Right lung (tissue), 10 donors: ENCODE results near the gene COX15. TPM values are rescaled to one million over a fixed set of nuclear protein-coding genes. Genes with fewer than 3 reads are reported as not detected.
A peak's percentile ranks its signal among the peaks of the same experiment; 100 is the strongest.
"Not testable (repeated sequence)": the region's sequence is repeated elsewhere in the genome, so short reads cannot be mapped to it uniquely, and the experiment has no call there.

ENCODE experiments used
- DNase-seq, 2 donors: peaks; one replicate each; pipeline ENCODE4 v3.0.0-alpha.2; 2013
- long read RNA-seq, 8 donors: transcript quantifications; one replicate each; lab custom pipeline, GENCODE V29; 2026
- polyA plus RNA-seq, 5 donors: library from polyadenylated mRNA; unstranded; fragments of 120-200 nt; gene quantifications; one replicate each; pipeline versions ENCODE4 v1.2.1 to v1.2.3, GENCODE V29; 2013; ENCODE audit warnings: inconsistent platforms in 1 of 5, low replicate concordance in 1 of 5; ENCODE audit not compliant: insufficient read length in 5 of 5, insufficient read depth in 1 of 5

COX15 gene
- 10 to 100 TPM; 39.0 to 62.1 (median 52.2) TPM for polyA plus RNA-seq
- long read RNA-seq, donor 1, transcript COX15-201 (9 exons, 2,356 nt) = major isoform, 12 of 13 reads
- long read RNA-seq, donor 1, partial matches to known transcripts = 0 of 13 reads
- long read RNA-seq, donor 1, other reads (novel, unspliced or antisense) = 0 of 13 reads
- long read RNA-seq, donor 2, transcript COX15-201 (9 exons, 2,356 nt) = major isoform, 5 of 7 reads
- long read RNA-seq, donor 2, partial matches to known transcripts = 0 of 7 reads
- long read RNA-seq, donor 2, other reads (novel, unspliced or antisense) = 0 of 7 reads
- long read RNA-seq, donor 3, transcript COX15-201 (9 exons, 2,356 nt) = major isoform, 5 of 7 reads
- long read RNA-seq, donor 3, partial matches to known transcripts = 0 of 7 reads
- long read RNA-seq, donor 3, other reads (novel, unspliced or antisense) = 0 of 7 reads
- long read RNA-seq, donor 4, partial matches to known transcripts = 0 of 5 reads
- long read RNA-seq, donor 4, other reads (novel, unspliced or antisense) = 0 of 5 reads
- long read RNA-seq, donor 5, transcript COX15-201 (9 exons, 2,356 nt) = major isoform, 6 of 11 reads
- long read RNA-seq, donor 5, partial matches to known transcripts = 0 of 11 reads
- long read RNA-seq, donor 5, other reads (novel, unspliced or antisense) = 0 of 11 reads
- long read RNA-seq, donor 6, transcript COX15-201 (9 exons, 2,356 nt) = major isoform, 6 of 7 reads
- long read RNA-seq, donor 6, partial matches to known transcripts = 0 of 7 reads
- long read RNA-seq, donor 6, other reads (novel, unspliced or antisense) = 0 of 7 reads
- long read RNA-seq, donor 7, transcript COX15-201 (9 exons, 2,356 nt) = major isoform, 6 of 8 reads
- long read RNA-seq, donor 7, partial matches to known transcripts = 0 of 8 reads
- long read RNA-seq, donor 7, other reads (novel, unspliced or antisense) = 0 of 8 reads
- long read RNA-seq, donor 8, transcript COX15-201 (9 exons, 2,356 nt) = major isoform, 5 of 7 reads
- long read RNA-seq, donor 8, partial matches to known transcripts = 0 of 7 reads
- long read RNA-seq, donor 8, other reads (novel, unspliced or antisense) = 0 of 7 reads

DNA sequence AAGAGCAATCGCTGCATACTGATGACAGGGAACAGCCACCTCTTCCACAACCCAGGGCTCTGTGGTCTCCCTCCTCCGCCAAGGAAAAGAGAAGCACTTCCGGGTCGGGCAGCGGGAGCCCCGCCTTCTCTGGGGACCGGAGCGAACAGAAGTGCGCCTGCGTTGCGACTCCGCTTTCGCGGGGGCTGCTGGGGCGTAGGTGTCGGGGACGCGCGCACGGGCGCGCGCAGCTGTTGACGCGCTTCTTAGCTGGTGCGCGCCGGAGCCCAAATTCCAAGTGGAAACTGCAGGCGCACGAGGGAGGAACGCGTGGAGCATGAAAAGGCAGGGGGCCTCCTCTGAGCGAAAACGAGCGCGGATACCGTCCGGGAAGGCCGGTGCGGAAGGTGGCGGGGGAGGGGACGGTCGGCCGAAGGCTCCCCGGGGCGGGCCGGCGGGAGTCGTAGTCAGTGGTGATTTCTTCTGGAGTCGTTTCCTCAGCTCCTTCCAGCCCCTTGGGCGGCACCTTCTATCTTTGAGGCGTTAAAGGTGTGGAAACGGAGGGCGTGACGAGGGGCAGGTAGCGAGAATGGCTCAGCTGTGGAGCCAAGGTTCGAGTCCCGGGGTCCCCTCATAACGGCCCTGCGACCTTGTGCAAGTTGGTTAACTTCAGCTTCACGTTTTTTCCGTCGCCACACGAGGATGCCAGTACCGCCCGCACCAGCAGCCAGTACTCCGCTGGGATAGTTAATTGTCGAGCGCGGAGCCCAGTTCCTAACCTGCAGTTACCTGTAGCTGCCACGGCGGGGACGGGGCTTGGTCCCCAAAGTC, at the start of gene COX15, which contains the start of gene CUTC:
COX15 (minus strand) TSS at position 95 of the 810 bp plus-strand sequence; CDS start at position 17, 78 bp downstream.
CUTC (plus strand) TSS at position 202 of the 810 bp plus-strand sequence; CDS start at position 317, 115 bp downstream.
- peak; percentile 99 for DNase-seq

DNA sequence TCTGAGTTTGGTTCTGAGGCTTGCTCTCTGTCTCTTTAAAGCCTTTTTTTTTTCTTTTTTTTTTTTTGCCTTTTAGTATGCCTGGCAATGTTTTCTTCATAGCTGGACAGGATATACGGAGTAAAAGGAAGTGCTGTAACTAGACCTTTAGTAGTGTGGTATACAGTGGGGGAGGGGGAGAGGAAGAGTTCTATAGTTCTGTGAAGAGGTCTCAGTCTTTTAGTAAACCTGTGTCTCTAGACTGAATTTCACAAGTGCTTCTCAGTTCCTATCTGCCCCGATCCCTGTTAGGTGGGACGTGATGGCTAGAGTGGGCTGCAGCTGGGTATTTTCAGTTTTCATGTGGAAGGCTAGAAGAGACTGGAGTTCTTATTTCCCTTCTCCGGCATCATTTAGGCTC, 47.4 kb upstream of the COX15 start:
- peak in 1 of 2 donors; percentile 17 for DNase-seq

DNA sequence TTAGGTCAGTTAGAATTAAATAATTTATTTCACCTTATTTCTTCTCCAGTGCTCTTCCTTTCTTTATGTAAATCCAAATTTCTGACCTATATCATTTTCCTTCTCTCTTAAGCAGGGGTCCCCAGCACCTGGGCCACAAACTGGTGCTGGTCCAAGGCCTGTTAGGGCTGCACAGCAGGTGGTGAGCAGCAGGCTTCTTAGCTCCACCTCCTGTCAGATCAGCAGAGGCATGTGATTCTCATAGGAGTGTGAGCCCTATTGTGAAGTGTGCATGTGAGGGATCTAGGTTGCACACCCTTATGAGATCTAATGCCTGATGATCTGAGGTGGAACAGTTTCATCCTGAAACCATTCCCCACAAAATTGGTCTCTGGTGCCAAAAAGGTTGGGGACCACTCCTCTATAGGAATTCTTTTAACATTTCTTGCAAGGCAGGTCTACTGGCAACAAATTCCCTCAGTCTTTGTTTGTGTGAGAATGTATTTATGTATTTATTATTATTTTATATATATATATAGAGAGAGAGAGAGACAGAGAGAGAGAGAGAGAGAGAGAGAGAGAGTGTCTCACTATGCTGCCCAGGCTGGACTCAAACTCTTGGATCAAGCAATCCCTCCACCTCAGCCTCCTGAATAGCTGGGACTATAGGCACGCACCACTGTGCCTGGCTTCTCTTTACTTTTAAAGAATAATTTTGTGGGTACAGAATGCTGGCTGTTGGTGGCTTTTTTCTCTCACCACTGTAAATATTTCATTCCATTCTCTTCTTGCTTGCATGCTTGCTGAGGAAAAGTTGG, 46.2 kb upstream of the COX15 start:
- DNase-seq = no peak

DNA sequence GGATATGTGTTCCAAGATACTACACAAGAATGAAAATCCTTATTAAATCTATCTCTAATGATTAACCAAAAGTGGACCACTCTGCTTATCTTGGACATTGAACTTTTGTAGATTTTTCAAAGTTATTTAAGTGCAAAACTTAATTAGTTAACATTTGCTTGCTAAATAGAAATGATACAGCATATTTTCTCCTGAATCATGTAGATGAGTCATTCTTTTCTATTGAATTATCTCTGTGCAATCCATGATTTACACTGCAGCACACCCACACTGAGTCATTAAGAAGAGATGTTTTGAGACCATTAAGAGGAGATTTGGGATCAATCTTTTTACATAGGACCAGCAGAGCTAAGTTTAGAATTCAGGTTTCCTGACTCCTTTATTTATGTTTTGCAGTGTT, 43.9 kb upstream of the COX15 start:
- no peak for DNase-seq

DNA sequence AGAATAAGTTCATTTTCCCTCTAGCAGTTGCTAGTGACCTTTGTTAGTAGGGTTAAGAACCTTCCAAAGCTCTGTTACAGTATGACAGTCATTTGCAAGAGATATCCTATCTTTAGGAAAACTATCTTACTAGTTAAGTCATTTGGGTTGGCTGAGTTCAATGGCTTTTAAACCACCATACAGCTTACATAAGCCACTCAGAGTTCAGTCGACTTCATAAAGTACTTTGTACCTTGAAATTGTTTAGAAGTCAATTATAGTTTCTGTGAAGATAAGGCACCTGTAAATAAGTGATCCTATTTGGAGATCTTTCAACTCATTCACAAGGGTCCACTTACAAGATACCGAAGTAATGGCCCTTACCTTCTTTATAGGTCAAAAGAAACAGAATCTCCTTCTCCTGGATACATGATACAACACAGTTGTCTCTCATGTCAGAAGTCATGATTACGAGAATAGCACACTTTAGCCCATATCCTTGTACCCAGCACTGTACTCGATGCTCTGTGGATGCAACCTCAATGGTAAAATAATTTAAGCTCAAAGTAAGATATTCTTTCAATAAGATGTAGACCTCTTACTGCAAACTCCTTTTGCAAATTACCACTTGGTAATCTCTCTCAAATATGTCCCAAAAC, 38.6 kb upstream of the COX15 start:
- DNase-seq = no peak

DNA sequence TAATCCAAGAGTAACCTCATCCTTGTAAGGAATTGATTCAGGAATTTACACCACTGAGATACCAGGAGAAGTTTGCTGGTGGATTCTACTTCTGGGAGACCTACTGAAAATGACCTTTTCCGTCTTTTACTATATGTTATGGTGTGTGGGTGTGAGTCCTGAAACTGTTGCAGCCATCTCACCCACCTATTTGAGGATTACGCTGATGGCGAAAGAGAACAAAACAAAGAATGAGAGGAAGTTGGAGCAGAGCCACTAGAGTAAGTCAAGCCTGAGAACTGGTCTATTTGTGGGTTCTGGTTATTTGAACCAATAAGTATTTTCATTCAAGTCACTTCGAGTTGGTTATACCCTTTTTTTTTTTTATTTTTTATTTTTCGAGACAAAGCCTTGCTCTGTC, 37.8 kb upstream of the COX15 start:
- no peak for DNase-seq

DNA sequence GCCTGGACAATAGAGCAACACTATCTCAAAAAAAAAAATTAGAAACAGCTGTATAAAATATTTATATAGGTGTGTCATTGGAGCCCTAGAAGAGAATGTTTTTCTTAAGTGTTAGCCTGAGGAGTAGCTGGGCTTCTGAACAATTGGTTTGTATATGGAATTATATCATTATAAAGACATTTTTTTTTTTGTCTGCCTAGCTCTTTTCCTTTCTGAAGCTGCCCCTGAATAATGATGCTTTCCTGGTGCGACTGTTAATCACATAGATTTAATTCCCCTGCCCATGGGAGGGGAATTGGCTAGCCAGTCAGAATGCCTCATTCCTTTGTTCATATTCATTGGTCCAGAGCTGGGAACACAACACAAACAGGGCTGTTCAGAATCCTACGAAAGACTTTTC, 36.6 kb upstream of the COX15 start:
- DNase-seq = no peak

DNA sequence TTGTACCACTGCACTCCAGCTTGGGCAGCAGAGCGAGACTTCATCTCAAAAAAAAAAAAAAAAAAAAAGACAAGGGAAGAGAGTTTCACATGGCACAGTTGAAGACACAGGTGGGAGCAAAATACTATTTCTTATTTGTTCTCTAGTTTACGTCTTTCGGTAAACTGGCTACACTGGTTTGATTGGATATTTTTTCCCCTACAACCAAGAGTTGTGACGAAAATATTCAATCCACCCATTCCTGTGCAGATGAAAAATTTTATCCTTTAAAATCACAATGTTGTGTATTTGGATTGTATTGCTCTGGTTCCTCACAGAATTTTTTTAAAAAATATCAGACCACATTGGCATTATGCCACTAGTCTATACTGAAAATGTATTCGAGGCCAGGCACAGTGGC, 36.0 kb upstream of the COX15 start:
- no peak for DNase-seq

DNA sequence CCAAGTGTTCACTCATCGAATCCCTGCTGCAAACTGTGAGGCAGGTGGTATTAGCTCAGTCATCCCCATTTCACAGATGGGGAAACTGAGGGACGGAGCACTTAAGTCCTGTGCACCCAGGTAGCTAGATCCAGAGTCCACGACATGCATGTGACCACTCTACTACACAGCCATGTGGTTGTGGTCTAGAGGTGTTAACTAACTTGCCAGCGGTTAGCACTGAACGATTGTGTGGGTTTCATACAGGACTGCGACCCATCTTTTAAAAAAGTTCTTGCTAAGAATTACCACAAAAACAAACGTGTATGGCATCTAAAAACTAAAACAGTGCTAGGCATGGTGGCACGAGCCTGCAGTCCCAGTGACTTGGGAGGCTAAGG, 34.4 kb upstream of the COX15 start:
- DNase-seq = no peak

DNA sequence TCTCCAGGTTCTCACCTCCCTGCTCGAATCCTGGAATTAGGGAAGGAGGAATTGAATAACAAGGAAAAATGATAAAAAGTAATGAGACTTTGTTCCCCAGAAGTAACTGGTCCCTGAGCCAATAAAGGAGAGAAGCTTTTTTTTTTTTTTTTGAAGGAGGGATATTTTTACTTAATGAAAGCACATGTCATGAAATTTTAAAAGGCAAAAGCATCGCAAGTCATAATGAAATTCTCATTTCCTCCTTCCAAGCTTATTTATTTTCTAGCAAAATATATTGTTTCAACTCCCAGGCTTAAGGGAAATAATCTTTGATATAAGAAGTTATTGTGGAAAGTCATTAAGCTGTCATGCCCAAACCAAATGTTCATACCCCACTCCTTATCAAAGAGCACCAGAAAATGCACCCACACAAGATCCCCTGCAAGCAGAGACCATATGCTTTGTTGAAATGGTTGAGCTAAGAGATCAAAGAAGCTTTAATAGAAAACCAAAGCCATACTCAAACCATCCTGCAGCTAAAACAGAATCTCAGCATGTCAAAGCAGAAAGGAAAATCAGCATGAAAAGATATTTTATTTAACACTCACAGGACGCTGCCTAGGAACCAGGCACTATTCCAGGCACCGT, 33.9 kb upstream of the COX15 start:
- no peak for DNase-seq

DNA sequence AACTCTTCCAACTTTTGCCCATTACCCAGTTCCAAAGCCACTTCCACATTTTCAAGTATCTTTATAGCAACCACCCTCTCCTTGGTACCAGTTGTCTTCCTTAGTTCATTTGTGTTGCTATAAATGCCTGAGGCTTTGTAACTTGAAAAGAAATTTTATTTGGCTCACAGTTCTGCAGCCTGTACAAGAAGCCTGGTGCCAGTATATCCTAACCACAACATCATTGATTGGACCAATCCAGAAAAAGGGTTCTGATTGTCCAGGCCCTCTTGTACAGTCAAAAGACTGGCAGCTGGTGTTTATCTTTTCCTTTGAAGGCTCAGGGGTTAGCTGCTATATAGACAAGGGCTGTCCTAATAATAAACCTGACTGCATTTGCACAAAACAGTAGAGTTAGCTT, 29.4 kb upstream of the COX15 start:
- no peak for DNase-seq

DNA sequence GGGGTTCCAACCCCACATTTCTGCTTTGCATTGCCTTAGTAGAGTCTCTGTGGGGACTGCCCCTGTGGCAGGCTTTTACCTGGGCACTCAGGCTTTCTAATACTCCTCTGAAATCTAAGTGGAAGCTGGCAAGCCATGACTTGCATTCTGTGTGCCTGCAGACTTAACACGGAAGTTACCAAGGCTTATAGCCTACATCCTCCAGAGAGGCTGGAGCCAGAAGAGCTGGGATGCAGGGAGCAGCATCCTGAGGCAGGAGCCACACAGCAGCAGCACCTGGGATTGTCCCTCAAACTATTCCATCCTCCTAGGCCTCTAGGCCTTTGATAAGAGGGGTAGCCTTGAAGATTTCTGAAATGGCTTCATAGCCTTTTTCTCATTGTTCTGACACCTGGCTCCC, 28.4 kb upstream of the COX15 start:
- DNase-seq = no peak

DNA sequence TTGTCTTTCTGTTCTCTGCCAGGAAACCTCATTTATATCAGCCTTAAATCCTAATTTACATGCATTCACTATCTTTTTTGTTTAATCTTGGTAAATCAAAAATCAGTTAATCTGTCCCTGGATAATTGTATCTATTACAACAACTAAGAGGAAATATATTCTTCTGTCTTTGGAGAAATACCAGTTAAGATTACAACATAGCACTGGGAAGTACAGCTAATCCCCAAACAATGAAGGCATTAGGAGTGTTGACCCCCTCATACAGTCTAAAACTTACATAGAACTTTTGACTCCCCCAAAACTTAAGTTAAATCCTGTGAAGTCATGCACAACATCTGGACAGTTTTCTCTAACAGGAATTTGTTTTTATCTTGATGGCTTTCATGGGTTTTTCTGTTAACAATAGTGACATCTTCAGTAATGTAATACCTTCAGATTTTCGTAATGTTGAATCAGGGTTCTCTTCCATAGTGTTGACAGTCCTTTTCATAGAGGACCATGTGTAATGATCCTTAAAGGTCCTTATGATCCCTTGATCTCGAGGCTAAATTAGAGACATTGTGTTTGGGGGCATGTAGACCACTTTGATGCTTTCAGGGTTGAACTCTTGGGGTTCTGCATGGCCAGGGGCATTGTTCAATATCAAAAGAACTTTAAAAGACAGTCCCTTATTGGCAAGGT, 26.4 kb upstream of the COX15 start:
- DNase-seq = peak; percentile 46 to 56

DNA sequence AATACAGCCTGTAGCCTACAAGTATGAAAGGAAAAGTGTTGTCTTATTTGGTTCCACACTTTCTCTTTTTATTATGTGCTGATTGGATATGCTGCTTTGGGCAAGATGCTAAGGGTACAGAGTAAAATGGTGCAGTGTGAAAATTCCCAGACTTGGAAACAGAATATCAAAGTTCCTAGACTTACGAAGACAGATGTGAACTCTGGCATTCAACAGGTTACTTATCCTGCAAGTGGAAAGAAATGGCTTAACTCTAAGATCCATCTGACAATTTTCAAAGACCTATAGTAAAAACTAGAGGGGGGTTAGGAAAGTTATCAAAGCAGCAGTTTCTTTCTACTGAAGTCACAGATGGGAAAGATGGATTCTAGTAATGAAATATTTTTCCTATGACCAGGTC, 24.2 kb upstream of the COX15 start:
- no peak for DNase-seq

DNA sequence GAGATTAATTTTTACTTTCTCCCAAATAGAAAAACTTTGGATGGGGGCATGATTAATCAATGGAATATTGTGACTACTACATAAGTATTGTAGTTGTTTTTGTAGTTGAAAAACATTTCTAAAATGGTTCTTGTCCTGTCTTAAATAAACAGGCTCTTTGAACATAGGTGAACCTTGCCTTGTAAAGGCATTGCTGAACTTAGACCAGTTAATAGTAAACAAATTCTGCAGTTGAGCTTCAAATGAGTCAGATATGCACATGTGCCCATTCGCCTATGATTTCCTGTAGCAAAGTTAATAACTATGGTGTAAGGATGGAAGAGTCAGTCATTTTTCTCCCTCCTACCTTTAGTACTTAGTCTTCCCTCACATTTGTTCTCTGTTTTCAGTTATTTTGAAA, 22.7 kb upstream of the COX15 start:
- no peak for DNase-seq

DNA sequence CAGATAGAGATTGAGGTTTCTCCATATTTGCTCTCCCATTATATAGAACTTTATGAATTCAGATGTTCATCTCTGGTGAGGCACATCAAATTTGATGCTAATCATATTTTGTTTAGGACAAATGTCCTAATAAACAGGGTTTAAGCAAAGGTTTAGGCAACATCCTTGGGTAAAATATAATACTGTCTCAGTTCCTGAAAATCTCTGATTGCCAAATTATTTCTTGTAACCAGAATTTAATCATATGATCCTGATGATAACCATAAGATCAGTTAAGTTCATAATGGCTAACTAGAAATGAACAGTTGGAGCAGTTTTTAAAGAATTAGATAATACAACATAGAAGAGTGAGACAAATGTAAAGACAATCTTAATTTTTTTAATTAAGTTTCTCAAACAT, 18.7 kb upstream of the COX15 start:
- no peak for DNase-seq

DNA sequence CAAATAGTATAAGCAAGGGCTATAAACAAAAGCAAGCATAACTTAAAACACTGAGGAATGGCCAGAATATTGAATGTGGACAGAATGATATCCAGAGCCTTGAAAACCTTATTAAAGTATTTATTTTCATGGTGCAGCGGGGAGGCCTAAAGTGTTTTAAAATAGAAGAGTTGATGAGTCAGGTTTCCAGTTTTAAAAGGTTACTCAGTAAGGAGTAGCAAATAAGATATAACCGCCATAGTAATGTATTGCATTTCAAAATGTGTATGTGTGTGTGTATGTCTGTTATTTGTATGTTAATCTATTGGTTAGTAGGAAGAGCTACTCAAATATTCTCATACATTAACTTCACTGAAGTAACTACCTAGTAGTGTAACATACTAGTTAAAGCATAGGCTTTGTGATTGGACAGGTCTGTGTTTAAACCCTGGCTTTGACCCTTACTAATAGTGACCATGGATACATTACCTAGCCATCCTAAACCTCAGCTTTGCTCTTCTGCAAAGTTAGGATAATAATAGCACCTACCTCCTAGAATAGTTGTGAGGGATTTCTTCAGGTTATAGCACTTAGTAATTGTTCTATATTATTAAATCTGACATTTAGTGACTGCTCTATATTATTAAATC, 17.0 kb upstream of the COX15 start:
- DNase-seq = no peak

DNA sequence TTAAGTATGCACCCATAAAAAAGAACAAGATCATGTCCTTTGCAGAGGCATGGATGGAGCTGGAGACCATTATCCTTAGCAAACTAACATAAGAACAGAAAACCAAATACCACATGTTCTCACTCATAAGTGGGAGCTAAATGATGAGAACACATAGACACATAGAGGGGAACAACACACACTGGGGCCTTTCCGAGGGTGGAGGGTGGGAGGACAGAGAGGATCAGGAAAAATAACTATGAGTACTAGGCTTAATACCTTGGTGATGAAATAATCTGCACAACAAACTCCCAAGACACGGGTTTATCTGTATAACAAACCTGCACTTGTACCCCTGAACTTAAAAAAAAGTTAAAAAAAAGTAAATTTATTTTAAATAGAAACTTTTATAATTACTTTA, 14.2 kb upstream of the COX15 start:
- DNase-seq = not testable (repeated sequence)
